Measurements from ENCODE around the gene TMTC1.
"Not testable (repeated sequence)": the region's sequence is repeated elsewhere in the genome, so short reads cannot be mapped to it uniquely, and the experiment has no call there.

The TMTC1 gene

DNA sequence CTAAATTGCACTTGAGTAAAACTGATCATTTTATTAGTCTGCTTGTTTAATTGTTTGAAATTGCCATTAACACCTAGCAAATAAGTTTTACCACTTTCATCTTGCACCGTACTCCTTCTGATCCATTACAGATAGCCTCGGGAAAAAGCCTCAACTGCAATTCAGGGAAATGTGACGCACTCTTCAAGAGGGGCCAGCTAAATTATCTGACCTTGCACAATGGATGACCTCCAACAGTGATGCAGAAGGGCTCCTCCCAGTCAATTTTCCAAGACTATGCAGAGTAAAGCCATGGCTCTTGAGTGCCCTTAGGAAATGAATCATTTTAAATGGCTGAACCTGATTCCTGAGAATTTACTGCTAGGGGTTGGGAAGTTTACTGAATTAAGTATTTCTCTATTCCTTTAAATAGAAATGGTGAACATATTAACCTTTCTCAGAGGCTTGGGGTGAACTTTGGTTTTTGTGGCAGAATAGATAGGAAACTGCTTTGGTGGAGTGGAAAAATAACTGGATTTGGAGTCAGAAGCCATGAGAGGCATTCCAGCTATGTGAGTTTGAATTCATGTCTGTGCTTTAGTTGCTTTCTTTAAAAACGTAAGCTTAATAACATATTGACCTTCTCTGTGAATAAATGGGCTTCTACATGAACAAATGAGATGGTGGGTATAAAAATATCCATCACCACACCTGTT lies 221.5 kb downstream of the TMTC1 start:
- Histone ChIP-seq H3K4me1 (ENCODE audit: control insufficient read depth, insufficient read depth, low read length) (peaks cover 13% of the 10 kb centered on the region), H3K36me3 (ENCODE audit: control insufficient read depth in 2 of 2, insufficient read depth in 2 of 2, low read length in 2 of 2) (peaks cover 0 to 4% of the 10 kb centered on the region in 2 donors), H3K4me3 (ENCODE audit: low read length in 2 of 2) (no peak overlapping the region), H3K9ac (ENCODE audit: low read length in 2 of 2) (no peak overlapping the region), H3K27me3 (ENCODE audit: control insufficient read depth in 1 of 2, insufficient read depth in 2 of 2, low read length in 2 of 2) (no peaks in the 10 kb centered on the region), H3K9me3 (ENCODE audit: control insufficient read depth in 2 of 2, low read length in 2 of 2) (no peaks in the 10 kb centered on the region), H3K27ac (ENCODE audit: low read length) (peak overlapping the region; percentile 42)

- Histone ChIP-seq H3K4me1 (ENCODE audit: control insufficient read depth, insufficient read depth, low read length) (peaks cover 13% of the 10 kb centered on the region), H3K27me3 (ENCODE audit: control insufficient read depth in 1 of 2, insufficient read depth in 2 of 2, low read length in 2 of 2) (no peaks in the 10 kb centered on the region), H3K4me3 (ENCODE audit: low read length in 2 of 2) (no peak overlapping the region), H3K9me3 (ENCODE audit: control insufficient read depth in 2 of 2, low read length in 2 of 2) (no peaks in the 10 kb centered on the region), H3K36me3 (ENCODE audit: control insufficient read depth in 2 of 2, insufficient read depth in 2 of 2, low read length in 2 of 2) (peaks cover 0 to 4% of the 10 kb centered on the region in 2 donors), H3K9ac (ENCODE audit: low read length in 2 of 2) (no peak overlapping the region), H3K27ac (ENCODE audit: low read length) (peak overlapping the region; percentile 42)
Measured at GRCh38 chr12:29561664-29562071, 222.1 kb downstream of the TMTC1 start.

- H3K27me3 ChIP-seq (ENCODE audit: control insufficient read depth in 1 of 2, insufficient read depth in 2 of 2, low read length in 2 of 2): no peaks in the 10 kb centered on the region
- no peak overlapping the region for H3K27ac ChIP-seq (ENCODE audit: low read length)
- H3K4me1 ChIP-seq (ENCODE audit: control insufficient read depth, insufficient read depth, low read length): peaks cover 11% of the 10 kb centered on the region
- H3K36me3 ChIP-seq (ENCODE audit: control insufficient read depth in 2 of 2, insufficient read depth in 2 of 2, low read length in 2 of 2): peaks cover 2 to 4% of the 10 kb centered on the region in 2 donors
- no peak overlapping the region for H3K4me3 ChIP-seq (ENCODE audit: low read length in 2 of 2)
- H3K9ac ChIP-seq (ENCODE audit: low read length in 2 of 2): no peak overlapping the region
- no peaks in the 10 kb centered on the region for H3K9me3 ChIP-seq (ENCODE audit: control insufficient read depth in 2 of 2, low read length in 2 of 2)
Measured at GRCh38 chr12:29559198-29559597, 224.5 kb downstream of the TMTC1 start.

DNA sequence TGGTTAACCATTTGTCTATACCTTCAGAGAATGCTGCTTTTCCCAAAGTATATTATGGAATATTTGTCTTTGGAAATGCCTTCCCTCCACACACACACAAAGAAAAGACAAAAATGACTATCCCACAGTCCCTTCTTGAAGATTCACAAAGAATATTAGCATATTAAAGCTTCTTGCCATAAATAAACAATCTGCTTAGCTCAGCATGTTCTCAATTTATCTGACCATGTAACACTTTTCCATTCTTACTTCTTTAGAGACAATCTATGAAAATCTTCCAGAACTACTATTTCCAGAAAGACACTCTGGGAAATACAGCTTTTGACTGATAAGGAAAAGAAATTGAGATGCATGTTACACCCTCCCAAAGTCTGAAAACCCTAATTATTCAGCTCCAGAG lies 227.4 kb downstream of the TMTC1 start:
- H3K4me3 ChIP-seq (ENCODE audit: low read length in 2 of 2): no peak overlapping the region
- no peaks in the 10 kb centered on the region for H3K4me1 ChIP-seq (ENCODE audit: control insufficient read depth, insufficient read depth, low read length)
- no peak overlapping the region for H3K9ac ChIP-seq (ENCODE audit: low read length in 2 of 2)
- H3K36me3 ChIP-seq (ENCODE audit: control insufficient read depth in 2 of 2, insufficient read depth in 2 of 2, low read length in 2 of 2): peaks cover 2 to 4% of the 10 kb centered on the region in 2 donors
- no peaks in the 10 kb centered on the region for H3K9me3 ChIP-seq (ENCODE audit: control insufficient read depth in 2 of 2, low read length in 2 of 2)
- no peak overlapping the region for H3K27ac ChIP-seq (ENCODE audit: low read length)
- no peaks in the 10 kb centered on the region for H3K27me3 ChIP-seq (ENCODE audit: control insufficient read depth in 1 of 2, insufficient read depth in 2 of 2, low read length in 2 of 2)

GRCh38 chr12:29555451-29555850 lies 228.3 kb downstream of the TMTC1 start:
- not testable (repeated sequence) for H3K9ac ChIP-seq (ENCODE audit: low read length in 2 of 2); H3K4me3 ChIP-seq (ENCODE audit: low read length in 2 of 2); H3K27ac ChIP-seq (ENCODE audit: low read length); H3K27me3 ChIP-seq (ENCODE audit: control insufficient read depth in 1 of 2, insufficient read depth in 2 of 2, low read length in 2 of 2); H3K4me1 ChIP-seq (ENCODE audit: control insufficient read depth, insufficient read depth, low read length); H3K36me3 ChIP-seq (ENCODE audit: control insufficient read depth in 2 of 2, insufficient read depth in 2 of 2, low read length in 2 of 2); H3K9me3 ChIP-seq (ENCODE audit: control insufficient read depth in 2 of 2, low read length in 2 of 2)

DNA sequence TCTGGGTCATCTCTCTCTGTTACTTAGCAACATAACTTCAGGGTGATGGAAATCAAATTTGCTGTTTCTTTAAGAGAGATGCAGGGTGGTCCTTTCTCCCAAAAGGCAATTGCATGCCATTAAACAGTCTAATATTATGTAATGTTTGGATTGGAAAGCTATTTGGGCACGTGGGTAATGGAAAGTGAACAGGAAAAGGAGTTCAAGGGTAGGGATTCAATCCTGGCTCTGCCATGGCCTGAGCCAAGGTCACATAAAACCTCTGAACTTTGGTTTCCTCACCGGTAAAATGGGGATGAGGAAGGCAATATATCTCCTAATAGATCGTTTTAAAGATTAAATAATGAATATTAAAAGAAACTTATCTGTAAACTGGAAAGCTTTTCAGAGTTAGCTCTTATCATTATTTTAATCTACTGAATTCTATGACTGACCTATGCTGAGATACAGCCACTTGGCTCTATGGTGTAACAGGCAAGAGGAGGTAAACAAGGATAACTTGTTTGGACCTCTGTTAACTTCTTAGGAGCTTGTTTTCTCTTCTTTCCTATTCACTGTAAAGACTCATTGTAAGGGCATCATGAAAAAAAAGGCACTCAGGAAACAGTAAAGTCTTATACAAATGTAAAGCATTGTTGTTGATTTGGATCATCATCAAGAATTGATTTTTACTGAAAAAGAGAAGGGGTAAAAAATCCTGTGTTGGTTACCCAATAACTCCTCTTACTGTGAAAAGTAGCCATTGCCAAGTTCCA lies 230.6 kb downstream of the TMTC1 start:
- Histone ChIP-seq H3K4me1 (ENCODE audit: control insufficient read depth, insufficient read depth, low read length) (no peaks in the 10 kb centered on the region), H3K27me3 (ENCODE audit: control insufficient read depth in 1 of 2, insufficient read depth in 2 of 2, low read length in 2 of 2) (no peaks in the 10 kb centered on the region), H3K9me3 (ENCODE audit: control insufficient read depth in 2 of 2, low read length in 2 of 2) (no peaks in the 10 kb centered on the region), H3K36me3 (ENCODE audit: control insufficient read depth in 2 of 2, insufficient read depth in 2 of 2, low read length in 2 of 2) (peaks cover 4% of the 10 kb centered on the region in 2 donors), H3K9ac (ENCODE audit: low read length in 2 of 2) (no peak overlapping the region), H3K4me3 (ENCODE audit: low read length in 2 of 2) (no peak overlapping the region), H3K27ac (ENCODE audit: low read length) (no peak overlapping the region)

- Histone ChIP-seq H3K4me1 (ENCODE audit: control insufficient read depth, insufficient read depth, low read length) (no peaks in the 10 kb centered on the region), H3K9ac (ENCODE audit: low read length in 2 of 2) (no peak overlapping the region), H3K9me3 (ENCODE audit: control insufficient read depth in 2 of 2, low read length in 2 of 2) (no peaks in the 10 kb centered on the region), H3K4me3 (ENCODE audit: low read length in 2 of 2) (no peak overlapping the region), H3K27me3 (ENCODE audit: control insufficient read depth in 1 of 2, insufficient read depth in 2 of 2, low read length in 2 of 2) (no peaks in the 10 kb centered on the region), H3K27ac (ENCODE audit: low read length) (no peak overlapping the region), H3K36me3 (ENCODE audit: control insufficient read depth in 2 of 2, insufficient read depth in 2 of 2, low read length in 2 of 2) (peaks cover 4% of the 10 kb centered on the region in 2 donors)
Measured at GRCh38 chr12:29552324-29552927, 231.3 kb downstream of the TMTC1 start.

DNA sequence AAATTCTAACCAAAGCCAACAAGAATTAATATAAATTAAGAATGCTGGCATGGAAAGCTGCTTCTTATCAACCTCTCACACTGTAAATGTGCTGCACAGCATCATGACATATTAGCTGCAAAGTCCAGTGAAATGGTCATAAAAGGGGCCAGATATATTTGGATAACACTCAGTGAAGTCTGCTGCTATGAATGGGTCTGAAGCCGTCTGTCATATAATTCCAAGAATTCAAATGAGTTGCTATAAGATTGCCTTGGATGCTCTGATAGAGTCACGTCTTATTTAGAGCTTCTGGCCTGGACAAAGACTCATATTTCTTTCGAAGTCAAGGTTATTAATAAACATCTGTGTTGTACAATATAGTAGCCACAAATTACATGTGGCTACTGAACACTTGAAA lies 231.9 kb downstream of the TMTC1 start:
- no peaks in the 10 kb centered on the region for H3K27me3 ChIP-seq (ENCODE audit: control insufficient read depth in 1 of 2, insufficient read depth in 2 of 2, low read length in 2 of 2)
- H3K27ac ChIP-seq (ENCODE audit: low read length): no peak overlapping the region
- peaks cover 4% of the 10 kb centered on the region in 2 donors for H3K36me3 ChIP-seq (ENCODE audit: control insufficient read depth in 2 of 2, insufficient read depth in 2 of 2, low read length in 2 of 2)
- no peak overlapping the region for H3K4me3 ChIP-seq (ENCODE audit: low read length in 2 of 2)
- H3K4me1 ChIP-seq (ENCODE audit: control insufficient read depth, insufficient read depth, low read length): no peaks in the 10 kb centered on the region
- H3K9ac ChIP-seq (ENCODE audit: low read length in 2 of 2): no peak overlapping the region
- H3K9me3 ChIP-seq (ENCODE audit: control insufficient read depth in 2 of 2, low read length in 2 of 2): no peaks in the 10 kb centered on the region

DNA sequence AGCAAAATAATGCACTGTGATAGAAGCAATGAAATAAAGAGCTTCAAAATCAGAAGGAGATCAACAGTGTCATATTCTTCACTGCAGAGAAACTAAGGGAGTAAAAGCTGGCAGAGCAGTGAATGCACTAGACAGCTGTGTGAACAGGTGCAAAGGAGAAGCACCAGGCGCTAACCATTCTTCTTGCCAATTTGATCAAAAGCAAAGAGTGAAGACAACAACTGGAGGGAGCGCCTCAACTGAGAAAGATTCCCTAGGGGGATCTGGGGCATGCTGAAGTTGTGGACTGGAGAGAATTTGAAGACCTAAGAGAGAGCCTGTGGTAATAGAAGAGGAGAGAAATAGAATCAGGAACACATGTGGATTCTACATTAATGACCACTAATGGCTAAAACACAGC lies 235.9 kb downstream of the TMTC1 start:
- H3K9me3 ChIP-seq (ENCODE audit: control insufficient read depth in 2 of 2, low read length in 2 of 2): no peaks in the 10 kb centered on the region
- H3K27me3 ChIP-seq (ENCODE audit: control insufficient read depth in 1 of 2, insufficient read depth in 2 of 2, low read length in 2 of 2): no peaks in the 10 kb centered on the region
- H3K36me3 ChIP-seq (ENCODE audit: control insufficient read depth in 2 of 2, insufficient read depth in 2 of 2, low read length in 2 of 2): peaks cover 0 to 2% of the 10 kb centered on the region in 2 donors
- H3K4me3 ChIP-seq (ENCODE audit: low read length in 2 of 2): peak overlapping the region in 1 of 2 donors; percentile 4
- peaks cover 8% of the 10 kb centered on the region for H3K4me1 ChIP-seq (ENCODE audit: control insufficient read depth, insufficient read depth, low read length)
- H3K9ac ChIP-seq (ENCODE audit: low read length in 2 of 2): no peak overlapping the region
- no peak overlapping the region for H3K27ac ChIP-seq (ENCODE audit: low read length)

GRCh38 chr12:29547151-29547632 lies 236.6 kb downstream of the TMTC1 start:
- H3K27me3 ChIP-seq (ENCODE audit: control insufficient read depth in 1 of 2, insufficient read depth in 2 of 2, low read length in 2 of 2): no peaks in the 10 kb centered on the region
- H3K36me3 ChIP-seq (ENCODE audit: control insufficient read depth in 2 of 2, insufficient read depth in 2 of 2, low read length in 2 of 2): peaks cover 0 to 2% of the 10 kb centered on the region in 2 donors
- no peaks in the 10 kb centered on the region for H3K9me3 ChIP-seq (ENCODE audit: control insufficient read depth in 2 of 2, low read length in 2 of 2)
- H3K4me1 ChIP-seq (ENCODE audit: control insufficient read depth, insufficient read depth, low read length): peaks cover 12% of the 10 kb centered on the region
- no peak overlapping the region for H3K9ac ChIP-seq (ENCODE audit: low read length in 2 of 2)
- peak overlapping the region in 1 of 2 donors; percentile 4 for H3K4me3 ChIP-seq (ENCODE audit: low read length in 2 of 2)
- H3K27ac ChIP-seq (ENCODE audit: low read length): no peak overlapping the region
